ENCODE measurements around the gene NFATC1. TPM values are rescaled to one million over a fixed set of nuclear protein-coding genes. Genes with fewer than 3 reads are reported as not detected.

NFATC1 gene
- polyA plus RNA-seq, 1 donor: 5.2 TPM

DNA sequence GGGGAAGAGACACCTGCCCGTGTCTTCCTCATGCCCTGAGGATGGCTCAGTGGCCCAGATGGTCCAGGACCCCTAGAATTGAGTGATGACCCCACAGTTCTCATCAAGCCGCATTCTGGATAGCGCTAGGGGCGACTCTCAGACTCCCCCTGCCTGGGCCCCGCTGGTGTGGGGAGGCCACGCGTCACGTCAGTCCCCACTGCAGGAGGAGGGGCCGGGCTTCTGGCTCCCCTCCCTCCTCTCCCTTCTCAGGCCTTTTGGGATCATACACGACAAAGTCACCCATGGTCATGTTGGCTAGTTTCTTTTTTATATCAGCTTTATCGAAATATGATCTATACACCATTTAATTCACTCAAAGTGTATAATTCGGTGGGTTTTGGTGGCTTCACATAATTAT lies 61.5 kb downstream of the NFATC1 start:
- DNase-seq: no peak

DNA sequence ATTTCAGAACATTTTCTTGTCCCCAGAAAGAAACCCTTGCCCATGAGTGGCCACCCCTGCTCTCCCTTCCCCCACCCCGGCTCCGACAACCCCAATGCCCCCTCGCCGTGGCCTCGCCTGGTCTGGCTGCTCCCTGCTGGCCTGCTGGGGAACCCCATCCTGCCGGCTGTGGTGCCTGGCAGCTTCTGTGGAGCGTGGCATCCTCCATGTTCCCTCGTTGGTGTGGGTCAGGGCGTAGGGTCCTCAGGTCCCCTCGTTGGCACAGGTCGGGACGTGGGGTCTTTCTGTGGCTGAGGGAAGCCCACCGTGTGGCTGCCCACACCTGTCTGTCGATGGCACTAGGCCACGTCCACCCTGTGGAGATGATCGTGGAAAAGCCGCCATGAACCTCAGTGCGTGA lies 61.9 kb downstream of the NFATC1 start:
- no peak for DNase-seq

DNA sequence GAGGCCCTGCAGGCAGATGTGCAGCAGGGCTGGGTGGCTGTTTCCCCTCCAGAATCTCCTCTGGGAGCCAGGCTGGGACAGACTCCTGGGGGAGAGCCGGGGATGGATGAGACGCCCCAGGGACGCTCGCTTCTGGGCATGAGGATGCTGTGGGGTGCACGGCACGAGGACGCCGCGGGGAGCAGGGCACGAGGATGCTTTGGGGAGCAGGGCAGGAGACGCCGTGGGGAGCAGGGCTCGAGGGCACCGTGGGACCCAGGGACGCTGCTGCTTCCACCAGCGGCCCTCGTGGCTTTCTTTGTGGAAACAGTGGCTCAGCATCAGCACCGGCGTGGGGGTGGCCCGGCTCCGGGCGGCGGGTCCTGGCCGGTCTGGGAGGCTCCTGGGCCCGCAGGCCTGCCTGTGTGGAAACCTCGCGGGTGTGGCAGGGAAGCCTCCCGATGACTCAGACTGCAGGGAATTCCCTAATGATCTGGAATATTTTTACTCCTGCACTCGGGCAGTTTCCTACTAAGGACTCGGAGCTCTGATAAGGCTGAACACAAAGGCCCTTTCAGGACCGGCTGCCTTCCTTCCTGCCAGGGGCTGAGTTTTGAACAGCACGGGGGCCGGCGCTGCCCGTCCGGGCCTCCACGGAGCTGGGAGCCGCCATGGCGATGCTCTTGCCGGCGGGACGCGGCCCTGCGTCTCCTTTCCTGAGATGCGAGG lies 62.6 kb downstream of the NFATC1 start:
- no peak for DNase-seq

DNA sequence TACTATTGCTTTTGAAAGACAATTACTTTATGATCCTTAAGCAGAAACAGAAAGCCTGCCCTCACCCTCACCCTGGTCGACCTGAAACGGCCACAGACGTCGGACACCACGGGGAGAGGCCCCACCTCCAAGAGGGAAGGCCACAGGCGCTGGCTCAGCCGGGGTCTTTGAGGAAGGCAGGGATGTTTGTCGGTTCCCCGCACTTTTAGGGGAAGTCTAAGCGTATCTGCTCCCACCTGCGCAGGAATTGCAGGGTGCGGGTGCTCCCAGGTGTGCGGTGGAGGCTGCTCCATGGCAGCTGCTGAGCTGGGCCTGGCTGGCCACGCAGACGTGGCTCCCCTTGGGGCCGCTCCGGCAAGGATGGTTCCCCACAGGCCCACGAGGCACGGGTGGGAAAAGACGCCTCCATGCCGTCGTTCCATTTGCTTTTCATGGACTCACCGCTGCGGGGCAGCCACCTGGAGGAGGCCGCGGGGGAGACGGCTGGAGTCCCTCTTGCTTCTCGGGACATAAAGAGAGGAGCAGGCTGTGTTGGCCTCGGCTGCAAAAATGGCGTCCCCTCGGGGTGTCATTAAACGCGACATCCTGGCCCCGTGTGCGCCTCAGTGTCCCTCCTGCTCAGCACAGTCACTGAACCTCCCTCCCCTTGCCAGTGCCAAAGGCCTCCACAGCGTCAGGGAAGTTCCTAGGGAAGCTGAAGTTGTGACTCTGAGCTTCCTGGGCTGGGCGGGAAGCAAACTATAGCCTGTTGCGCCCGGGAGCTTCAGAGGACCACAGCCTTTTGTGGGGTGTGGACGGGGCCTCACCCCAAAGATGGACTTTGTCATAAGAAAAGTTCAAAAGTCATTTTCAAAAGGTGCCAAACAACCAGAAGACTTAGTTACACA lies 63.4 kb downstream of the NFATC1 start:
- DNase-seq: no peak

DNA sequence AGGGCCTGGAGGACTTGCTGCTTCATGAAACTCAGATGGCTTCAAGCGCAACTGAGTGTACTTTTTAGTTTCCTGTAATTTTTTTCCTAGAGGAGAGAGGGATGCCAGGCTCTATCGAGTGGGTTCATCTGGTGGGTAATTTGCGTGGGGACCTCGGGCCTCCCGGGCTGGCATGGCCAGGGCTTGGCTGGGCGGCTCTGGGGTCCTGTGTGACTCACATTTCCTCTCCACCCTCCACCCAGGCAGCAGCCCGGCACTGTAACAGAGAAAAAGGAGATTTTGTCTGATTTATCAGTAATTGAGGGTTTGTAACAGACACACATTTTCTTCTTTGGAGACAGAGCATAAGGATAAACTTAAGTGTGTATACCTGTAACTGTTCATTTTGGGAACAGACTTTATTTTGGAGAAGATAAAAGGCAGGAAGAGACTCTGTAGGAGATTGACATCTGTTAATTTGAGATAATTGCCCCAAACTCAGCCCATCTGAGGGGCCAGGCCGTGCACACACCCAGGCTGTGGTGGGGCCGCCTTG lies 64.3 kb downstream of the NFATC1 start:
- DNase-seq: no peak

DNA sequence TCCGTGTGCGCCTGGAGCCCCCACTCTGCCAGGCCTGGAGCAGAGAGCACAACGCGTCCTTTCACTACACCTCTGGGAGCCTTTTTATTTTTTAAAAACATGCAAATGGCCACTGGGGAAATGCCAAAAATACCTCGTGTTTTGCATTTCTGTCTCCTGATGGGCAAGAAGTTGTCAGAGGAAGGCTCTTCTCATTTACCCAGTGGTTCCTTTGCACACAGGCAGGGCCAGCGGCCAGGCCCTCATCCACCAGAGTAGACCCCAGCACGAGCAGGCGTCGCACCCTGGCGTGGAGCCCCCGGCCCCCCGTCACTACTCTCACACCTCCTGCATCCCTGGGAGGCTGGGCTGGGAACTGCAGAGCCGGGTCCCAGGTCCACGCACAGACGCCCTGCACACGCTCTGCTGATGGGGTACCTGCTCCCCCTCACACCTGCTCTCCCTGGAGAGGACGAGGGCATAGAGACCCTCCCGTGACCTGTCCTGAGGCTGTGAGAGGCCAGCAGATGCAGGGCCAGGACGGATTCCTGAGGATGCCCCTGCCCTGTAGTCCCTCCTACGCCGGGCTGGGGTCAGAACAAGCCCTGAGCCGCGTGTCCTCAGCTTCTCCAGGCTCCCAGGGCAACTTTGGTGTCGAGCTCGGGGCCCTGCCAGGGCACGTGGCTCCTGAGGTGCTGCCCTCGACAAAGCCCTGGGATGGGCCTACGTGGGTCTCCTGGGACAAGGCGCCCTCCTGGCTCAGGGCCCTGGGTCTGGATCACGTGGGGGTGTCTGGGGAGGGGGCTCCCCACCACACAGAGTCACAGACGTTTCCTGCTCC lies 65.0 kb downstream of the NFATC1 start:
- no peak for DNase-seq

DNA sequence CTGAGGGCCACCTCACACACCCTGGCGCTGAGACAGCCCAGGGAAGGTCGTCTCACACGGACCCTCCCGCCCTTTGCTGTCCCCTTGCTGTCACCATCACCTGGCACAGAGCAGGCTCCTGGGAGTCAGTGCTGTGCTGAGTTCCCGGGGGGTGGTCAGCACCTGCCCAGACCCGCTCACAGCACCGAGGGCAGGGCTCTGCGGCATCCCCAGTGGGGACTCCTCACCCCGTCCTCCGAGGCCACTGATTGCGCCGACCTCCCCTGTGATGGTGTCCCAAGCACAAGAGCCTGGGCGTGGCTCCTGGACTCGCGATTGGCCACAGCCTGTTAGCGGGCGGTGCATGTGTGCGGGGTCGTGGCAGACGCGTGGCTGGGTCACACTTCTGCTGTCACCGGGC lies 65.9 kb downstream of the NFATC1 start:
- no peak for DNase-seq

DNA sequence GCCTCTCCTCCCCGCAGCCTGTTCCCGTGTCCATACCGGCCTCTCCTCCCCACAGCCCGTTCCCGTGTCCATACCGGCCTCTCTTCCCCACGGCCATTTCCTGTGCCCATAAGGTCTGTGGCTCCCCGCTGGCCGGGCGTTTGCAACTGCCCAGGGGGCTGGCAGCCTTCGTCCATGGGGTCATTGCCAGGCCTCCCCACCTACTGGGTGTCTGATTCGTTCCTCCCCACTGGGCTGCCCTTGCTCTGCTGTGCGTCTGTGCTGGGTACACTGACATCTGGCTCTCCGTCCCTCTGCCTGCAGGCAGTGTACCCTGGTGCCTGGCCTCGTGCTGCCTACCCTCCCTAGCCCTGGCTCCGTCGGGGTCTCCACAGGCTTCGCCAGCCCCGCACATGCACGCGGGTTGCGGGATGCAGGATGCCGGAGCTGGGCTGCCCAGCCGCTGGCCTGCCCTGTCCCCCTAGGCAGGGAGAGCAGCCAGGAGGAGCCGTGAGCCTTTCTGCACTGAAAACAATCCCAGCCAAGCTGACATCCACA lies 67.8 kb downstream of the NFATC1 start:
- no peak for DNase-seq

DNA sequence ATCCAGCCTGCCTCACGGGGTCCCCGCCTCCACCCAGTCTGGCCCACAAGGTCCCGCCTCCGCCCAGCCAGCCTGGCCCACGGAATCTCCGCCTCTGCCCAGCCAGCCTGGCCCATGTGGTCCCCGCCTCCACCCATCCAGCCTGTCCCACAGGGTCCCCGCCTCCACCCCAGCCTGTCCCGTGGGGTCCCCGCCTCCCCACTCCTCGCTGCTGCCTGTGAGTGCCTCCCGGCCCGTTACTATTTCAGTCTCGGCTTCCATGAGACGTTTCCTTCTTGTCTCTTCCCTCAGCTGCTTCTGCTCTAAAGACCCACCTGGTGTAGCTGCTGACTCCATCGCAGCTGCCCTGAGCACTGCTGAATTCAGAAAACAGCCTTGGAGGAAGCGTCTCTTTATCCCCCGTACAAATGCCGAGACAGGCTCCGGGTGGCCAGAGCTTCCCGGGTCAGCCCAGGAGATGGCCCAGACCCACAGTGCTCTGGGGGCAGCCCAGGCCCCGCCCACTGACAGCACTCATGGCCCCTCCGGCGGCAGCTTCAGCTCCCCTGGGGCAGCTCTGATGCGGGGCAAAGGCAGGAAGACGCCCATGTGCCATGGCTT lies 69.8 kb downstream of the NFATC1 start:
- no peak for DNase-seq

DNA sequence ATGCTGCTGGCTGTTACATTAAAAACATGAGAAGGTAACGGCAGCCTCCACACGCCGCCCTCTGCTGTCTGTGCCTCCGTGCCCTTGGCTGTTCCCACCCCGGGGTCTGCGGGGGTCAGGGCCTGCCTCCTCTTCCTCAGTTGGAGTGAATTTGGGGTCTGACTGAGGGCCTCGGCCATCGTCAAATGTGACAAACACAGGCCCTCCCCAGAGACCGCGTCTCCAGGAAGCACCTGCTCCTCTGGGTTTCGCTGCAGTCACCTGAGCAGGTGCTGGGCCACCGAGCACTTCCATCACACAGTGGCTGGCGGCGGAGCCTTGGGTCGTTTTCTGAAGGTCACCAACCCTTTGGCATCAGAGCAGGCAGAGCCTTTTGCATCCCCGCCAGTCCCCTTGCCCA lies 70.9 kb downstream of the NFATC1 start:
- no peak for DNase-seq

DNA sequence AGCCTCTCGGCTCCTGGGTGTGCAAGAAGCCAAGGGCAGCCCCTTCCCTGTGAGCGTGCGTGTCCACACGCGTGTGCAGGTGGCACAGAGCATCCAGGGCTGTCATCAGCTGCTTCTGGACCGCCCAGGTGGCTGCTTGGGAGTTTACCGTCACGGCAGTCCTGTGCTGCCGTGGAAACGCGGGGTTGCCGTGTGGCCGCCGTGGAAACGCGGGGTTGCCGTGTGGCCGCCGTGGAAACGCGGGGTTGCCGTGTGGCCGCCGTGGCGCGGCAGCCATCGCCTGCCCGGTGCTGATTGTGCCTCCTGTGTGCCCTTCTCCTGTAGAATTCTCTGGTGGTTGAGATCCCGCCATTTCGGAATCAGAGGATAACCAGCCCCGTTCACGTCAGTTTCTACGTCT lies 71.4 kb downstream of the NFATC1 start:
- no peak for DNase-seq

DNA sequence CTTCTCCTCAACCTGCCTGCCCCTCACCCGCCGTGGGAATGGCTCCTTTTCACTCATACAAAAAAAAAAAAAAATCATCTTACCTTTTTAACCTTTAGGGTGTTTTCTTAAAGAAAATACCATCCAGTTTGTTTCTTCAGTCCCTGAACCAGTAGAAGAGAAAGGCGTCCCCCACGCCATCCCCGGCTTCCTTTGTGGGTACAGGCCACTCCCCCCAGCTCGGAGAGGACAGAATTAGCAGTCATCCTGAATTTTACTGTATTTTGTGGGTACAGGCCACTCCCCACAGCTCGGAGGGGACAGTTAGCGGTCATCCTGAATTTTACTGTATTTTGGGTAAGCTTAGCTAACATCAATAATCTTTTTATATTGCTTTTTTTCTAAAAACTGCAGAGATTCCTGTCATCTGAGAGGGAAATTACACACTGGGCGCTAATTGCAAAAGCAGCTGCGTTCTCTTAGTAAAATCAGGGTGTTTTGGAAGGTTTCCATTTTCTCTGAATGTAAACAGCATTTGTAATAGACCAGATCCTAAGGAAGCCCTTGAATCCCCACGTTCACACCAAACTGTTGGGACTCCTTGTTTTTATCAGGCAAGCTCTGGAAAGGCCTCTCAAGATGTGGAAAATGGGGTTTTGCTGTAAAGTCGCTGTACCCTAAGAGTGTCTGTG lies 72.5 kb downstream of the NFATC1 start:
- no peak for DNase-seq

DNA sequence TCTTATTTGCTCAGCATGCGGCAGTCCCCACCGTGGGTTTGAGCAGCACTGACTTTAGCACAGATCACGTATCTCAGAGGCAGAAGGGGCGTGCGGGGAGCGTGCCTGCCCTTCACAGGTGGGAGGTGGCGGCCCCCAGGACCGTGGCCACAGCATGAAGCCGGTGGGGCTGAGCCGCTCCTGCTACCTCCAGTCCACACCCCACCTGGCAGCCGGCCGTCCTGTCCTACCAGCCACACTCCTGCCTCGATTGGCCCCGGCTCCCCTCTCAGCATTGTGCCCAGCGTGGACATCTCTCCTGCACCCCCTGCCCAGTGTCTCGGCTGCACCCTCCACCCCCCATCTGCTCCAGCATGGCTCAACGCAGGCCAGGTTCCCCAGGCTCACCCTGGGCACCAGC lies 73.6 kb downstream of the NFATC1 start:
- DNase-seq: no peak

DNA sequence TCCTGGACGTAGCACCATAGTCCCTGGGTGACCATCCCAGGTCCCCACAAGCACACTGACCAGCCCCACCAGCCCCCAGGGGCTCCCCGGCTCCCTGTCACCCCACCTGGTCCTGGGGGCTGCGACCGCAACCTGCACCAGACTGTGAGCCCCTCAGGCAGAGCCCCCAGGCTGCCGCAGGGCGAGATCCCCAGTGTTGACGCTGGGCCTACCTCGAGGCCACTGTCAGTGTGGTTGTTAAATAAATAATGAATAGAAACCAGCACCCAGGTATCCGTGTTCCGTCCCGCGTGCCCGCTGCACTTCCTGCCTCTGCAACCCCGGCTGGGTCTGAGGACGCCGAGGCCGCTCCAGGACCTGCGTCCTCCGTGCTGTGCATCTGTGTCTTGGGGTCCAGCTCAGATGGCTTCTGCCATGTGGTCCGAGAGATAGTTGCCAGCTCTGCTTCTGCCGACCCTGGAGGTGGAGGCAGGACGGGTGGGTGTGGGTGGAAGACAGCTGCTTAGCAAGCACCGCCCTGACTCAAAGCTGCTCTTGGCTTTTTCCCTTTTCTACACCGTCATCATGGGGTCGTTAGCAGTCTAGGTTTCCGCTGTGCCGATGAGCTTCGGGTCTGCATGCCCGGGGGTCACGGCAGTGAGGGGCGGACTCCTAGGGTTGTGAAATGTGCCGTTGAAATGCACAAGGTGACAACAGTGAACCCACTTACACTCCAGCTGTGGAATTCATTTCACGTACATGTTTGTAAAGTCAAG lies 74.2 kb downstream of the NFATC1 start:
- no peak for DNase-seq

DNA sequence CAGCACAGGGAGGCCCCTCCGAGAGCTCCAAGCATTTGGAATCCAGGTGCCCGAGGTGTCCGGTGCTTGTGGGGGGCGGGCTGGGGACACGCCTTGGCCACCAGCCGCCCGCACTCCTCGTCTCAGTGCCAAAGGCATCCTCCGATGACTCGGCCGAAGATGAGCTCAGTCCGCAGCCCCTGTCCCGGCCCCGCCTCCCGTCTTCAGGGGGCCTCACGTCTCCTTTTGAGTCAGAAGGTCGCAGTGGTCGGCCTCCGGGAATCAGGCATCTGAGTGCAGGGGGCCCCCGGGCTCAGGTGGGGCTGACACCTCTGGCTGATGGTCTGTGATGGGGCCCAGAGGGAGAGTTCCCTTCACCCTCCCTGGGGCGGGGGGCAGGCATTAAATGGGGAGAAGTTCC lies 74.8 kb downstream of the NFATC1 start:
- DNase-seq: no peak

DNA sequence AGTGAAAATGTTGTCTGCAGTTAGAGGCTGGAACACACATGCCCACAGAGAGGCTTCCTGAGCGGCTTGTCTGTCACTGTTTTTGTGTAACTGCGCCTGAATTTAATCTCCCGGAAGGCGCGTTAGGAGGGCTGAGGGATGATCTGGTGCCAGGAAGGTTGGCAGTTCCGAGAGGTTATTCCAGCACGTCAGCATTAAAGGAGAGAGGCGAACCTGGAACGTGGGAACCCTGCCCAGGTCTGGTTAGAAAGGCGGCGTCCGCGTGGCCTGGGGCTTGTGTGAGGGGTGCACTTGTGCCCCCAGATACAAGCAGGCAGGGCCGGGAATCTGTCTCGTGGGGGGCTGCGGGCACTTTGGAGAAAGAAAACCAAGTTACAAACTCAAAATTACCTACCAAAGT lies 75.3 kb downstream of the NFATC1 start:
- DNase-seq: no peak

DNA sequence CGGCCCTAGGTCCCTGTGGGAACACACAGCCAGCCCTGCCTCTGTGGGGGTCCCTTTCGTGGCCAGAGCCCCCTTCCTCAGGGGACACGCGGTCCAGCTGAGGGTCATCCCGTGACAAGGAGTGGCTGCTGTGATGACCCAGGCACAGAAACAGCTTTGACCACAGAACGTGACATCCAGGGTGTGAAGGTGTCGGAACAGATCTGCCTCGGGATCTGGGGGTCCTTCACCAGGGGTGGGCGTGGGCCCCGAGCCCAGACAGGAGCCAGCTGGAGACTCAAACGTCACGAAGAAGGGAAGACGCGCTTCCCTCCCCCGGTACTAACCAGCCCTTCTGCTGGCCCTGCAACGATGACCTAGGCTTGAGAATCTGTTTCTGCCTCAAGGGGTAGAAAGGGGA lies 75.9 kb downstream of the NFATC1 start:
- no peak for DNase-seq

DNA sequence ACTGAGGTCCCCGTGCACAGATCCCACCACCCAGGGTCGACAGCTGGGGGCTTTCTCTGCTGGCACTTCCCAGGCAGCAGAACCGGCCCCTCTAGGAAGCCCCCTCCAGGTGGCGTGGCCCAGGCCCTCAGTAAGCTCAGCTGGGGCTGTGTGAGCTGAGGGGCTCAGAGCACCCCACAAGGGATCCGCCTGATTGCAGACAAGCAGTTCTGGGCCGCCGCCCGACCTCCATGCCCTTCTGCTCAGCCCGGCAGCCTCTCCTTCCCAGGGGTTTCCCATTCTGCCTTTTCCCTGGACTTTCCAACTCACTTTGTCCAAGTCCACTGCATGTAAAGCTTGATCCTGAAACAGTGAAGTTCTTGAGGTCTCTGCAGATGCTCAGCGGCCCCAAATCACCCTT lies 76.4 kb downstream of the NFATC1 start:
- no peak for DNase-seq

DNA sequence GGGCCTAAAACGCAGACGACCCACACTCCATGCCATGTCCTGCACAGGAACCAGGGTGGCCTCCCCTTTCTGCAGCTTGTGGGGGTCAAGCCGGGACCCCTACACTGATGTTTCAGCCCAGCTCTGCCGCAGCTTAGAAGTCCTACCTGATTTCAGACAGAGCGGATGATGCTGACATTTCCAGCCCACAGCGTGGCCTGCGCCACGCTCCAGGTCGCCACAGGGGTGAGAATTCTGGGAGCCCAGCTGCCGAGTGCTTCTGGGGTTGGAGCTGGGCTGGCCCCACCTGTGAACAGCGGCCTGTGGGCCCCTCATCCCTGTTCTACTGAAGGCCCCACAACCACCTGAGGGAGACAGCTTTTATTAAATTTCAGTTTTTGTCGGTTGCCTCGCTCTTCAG lies 77.2 kb downstream of the NFATC1 start:
- DNase-seq: no peak
